Neuronal stem cell (in vitro differentiated cells): ENCODE results near the gene HSF4.
A peak's percentile ranks its signal among the peaks of the same experiment; 100 is the strongest.

Experiments
- DNase-seq: peaks from one replicate; pipeline ENCODE4 v3.0.0-alpha.2; 2013; ENCODE audit warnings: low spot score
- H2AFZ ChIP-seq: one replicate; pipeline ENCODE4 v1.6.1; 2013; ENCODE audit warnings: mild to moderate bottlenecking, low read length, inconsistent platforms
- H2AK5ac ChIP-seq: 2 replicates; pipeline ENCODE4 v1.6.1; 2013; ENCODE audit warnings: low read depth, mild to moderate bottlenecking, inconsistent platforms, low read length, moderate library complexity, mixed read lengths
- H2BK120ac ChIP-seq: 2 replicates; pipeline ENCODE4 v1.6.1; 2013; ENCODE audit warnings: low read depth, mild to moderate bottlenecking, inconsistent platforms, low read length, moderate library complexity, mixed read lengths
- H2BK12ac ChIP-seq: one replicate; pipeline ENCODE4 v1.6.1; 2013; ENCODE audit warnings: low read length, inconsistent platforms
- H2BK15ac ChIP-seq: 2 replicates; pipeline ENCODE4 v1.6.1; 2013; ENCODE audit warnings: mild to moderate bottlenecking, low read length, inconsistent platforms, mixed read lengths
- H2BK5ac ChIP-seq: one replicate; pipeline ENCODE4 v1.6.1; 2013; ENCODE audit warnings: inconsistent platforms, mild to moderate bottlenecking, low read length, moderate library complexity
- H3K14ac ChIP-seq: one replicate; pipeline ENCODE4 v1.6.1; 2013; ENCODE audit warnings: low read length, inconsistent platforms
- H3K18ac ChIP-seq: 2 replicates; pipeline ENCODE4 v1.6.1; 2013; ENCODE audit warnings: low read length, inconsistent platforms
- H3K23ac ChIP-seq: 2 replicates; pipeline ENCODE4 v1.6.1; 2013; ENCODE audit warnings: low read depth, mild to moderate bottlenecking, mixed read lengths, low read length, inconsistent platforms; ENCODE audit not compliant: poor library complexity
- H3K27ac ChIP-seq: replicated peaks from 3 replicates; pipeline ENCODE4 v1.5.1; 2013; ENCODE audit warnings: low read length, inconsistent platforms
- H3K27me3 ChIP-seq, 3 experiments: 2 replicates each; pipeline ENCODE4 v1.6.1; 2013; ENCODE audit warnings: low read length in 3 of 3, mild to moderate bottlenecking in 2 of 3, inconsistent platforms in 1 of 3, low read depth in 1 of 3, mixed read lengths in 1 of 3, moderate library complexity in 1 of 3; ENCODE audit not compliant: control insufficient read depth in 3 of 3, insufficient read depth in 3 of 3
- H3K36me3 ChIP-seq, 2 donors: replicated peaks in 1 of 2; 2 replicates each; pipeline ENCODE4 v1.6.1; 2013; ENCODE audit warnings: low read length in 2 of 2; ENCODE audit not compliant: control insufficient read depth in 2 of 2, insufficient read depth in 2 of 2
- H3K4ac ChIP-seq: 2 replicates; pipeline ENCODE4 v1.6.1; 2013; ENCODE audit warnings: inconsistent platforms, mild to moderate bottlenecking, low read length, moderate library complexity
- H3K4me1 ChIP-seq, 2 donors: 1 replicate in 1 of 2; 2 replicates in 1 of 2; pipeline ENCODE4 v1.6.1; 2013; ENCODE audit warnings: low read length in 2 of 2, low read depth in 1 of 2; ENCODE audit not compliant: control insufficient read depth in 2 of 2, insufficient read depth in 1 of 2
- H3K4me2 ChIP-seq: one replicate; pipeline ENCODE4 v1.6.1; 2013; ENCODE audit warnings: mild to moderate bottlenecking, low read length, inconsistent platforms; ENCODE audit not compliant: insufficient read depth, poor library complexity, severe bottlenecking
- H3K4me3 ChIP-seq, 2 donors: 2 replicates each; pipeline ENCODE4 v1.5.1; 2013; ENCODE audit warnings: low read length in 2 of 2, mild to moderate bottlenecking in 2 of 2, inconsistent platforms in 1 of 2, moderate library complexity in 1 of 2
- H3K79me1 ChIP-seq: one replicate; pipeline ENCODE4 v1.6.1; 2013; ENCODE audit warnings: low read depth, mild to moderate bottlenecking, inconsistent platforms, low read length, moderate library complexity
- H3K9ac ChIP-seq: one replicate; pipeline ENCODE4 v1.6.1; 2013; ENCODE audit warnings: mild to moderate bottlenecking, low read depth, low read length, inconsistent platforms; ENCODE audit not compliant: poor library complexity
- H3K9me3 ChIP-seq, 2 donors: replicated peaks in 1 of 2; 2 replicates each; pipeline versions ENCODE3 to v1.6.1; 2013; ENCODE audit warnings: low read length in 2 of 2, mild to moderate bottlenecking in 2 of 2, inconsistent platforms in 1 of 2, low read depth in 1 of 2, mixed read lengths in 1 of 2, moderate library complexity in 1 of 2; ENCODE audit not compliant: control insufficient read depth in 2 of 2, insufficient read depth in 1 of 2
- H4K8ac ChIP-seq: one replicate; pipeline ENCODE4 v1.6.1; 2013; ENCODE audit warnings: low read depth, mild to moderate bottlenecking, inconsistent platforms, low read length, moderate library complexity
- H4K91ac ChIP-seq: one replicate; pipeline ENCODE4 v1.6.1; 2013; ENCODE audit warnings: low read length, low read depth, mild to moderate bottlenecking, inconsistent platforms; ENCODE audit not compliant: poor library complexity
- WGBS, 2 donors: extraction: QIAGEN DNeasy Blood & Tissue Kit; methylation state at CpG; one replicate each; pipeline ENCODE4 v1.1.7; 2013; ENCODE audit warnings: missing lambda C conversion rate in 2 of 2, mixed read lengths in 1 of 2; ENCODE audit not compliant: insufficient read length in 2 of 2, insufficient replicate concordance in 1 of 2; ENCODE audit errors: extremely low coverage in 2 of 2; 5-methylcytosine and 5-hydroxymethylcytosine counted together

HSF4 gene

DNA sequence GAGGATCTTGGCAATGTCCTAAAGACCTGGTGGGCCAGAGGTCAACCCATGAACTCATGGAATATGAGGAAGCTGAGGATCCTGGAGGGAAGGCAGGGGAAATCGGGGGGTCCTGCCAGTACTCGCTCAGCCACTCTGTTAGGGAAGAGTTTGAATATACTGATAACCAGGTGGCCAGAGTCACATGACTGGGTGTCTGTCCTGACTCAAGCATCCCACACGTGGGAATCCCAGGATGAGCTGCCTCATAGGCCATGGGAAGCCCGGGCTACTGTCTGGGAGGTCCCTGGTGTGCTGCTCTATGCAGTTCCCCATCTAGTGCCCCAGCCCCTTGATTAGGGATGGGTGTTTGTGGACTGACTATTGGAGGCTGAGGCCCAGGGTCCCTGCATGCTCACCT lies 23.8 kb downstream of the HSF4 start:
- H3K14ac ChIP-seq = no peak overlapping the region
- no peak overlapping the region for H3K4ac ChIP-seq
- H3K27me3 ChIP-seq = peaks cover 5 to 30% (median 8%) of the 10 kb centered on the region in 3 experiments
- H3K9me3 ChIP-seq = no peaks in the 10 kb centered on the region
- no peak overlapping the region for H2BK120ac ChIP-seq
- no peak overlapping the region for H4K91ac ChIP-seq
- H3K4me3 ChIP-seq = no peak overlapping the region
- H3K27ac ChIP-seq = no peak overlapping the region
- peak overlapping the region; percentile 53 for H2AK5ac ChIP-seq
- no peak overlapping the region for H2AFZ ChIP-seq
- no peak overlapping the region for H3K23ac ChIP-seq
- no peak overlapping the region for H2BK5ac ChIP-seq
- H3K4me2 ChIP-seq = no peak overlapping the region
- H2BK15ac ChIP-seq = no peak overlapping the region
- H3K9ac ChIP-seq = no peak overlapping the region
- WGBS, 2 donors = no CpG with 5 or more reads among the region's 4 CpGs
- H4K8ac ChIP-seq = no peak overlapping the region
- H3K18ac ChIP-seq = no peak overlapping the region
- DNase-seq = no peak
- H2BK12ac ChIP-seq = no peak overlapping the region
- peaks cover under 1 to 3% of the 10 kb centered on the region in 2 donors for H3K36me3 ChIP-seq
- peaks cover 19 to 22% of the 10 kb centered on the region in 2 donors for H3K4me1 ChIP-seq
- peaks cover 13% of the 10 kb centered on the region for H3K79me1 ChIP-seq

DNA sequence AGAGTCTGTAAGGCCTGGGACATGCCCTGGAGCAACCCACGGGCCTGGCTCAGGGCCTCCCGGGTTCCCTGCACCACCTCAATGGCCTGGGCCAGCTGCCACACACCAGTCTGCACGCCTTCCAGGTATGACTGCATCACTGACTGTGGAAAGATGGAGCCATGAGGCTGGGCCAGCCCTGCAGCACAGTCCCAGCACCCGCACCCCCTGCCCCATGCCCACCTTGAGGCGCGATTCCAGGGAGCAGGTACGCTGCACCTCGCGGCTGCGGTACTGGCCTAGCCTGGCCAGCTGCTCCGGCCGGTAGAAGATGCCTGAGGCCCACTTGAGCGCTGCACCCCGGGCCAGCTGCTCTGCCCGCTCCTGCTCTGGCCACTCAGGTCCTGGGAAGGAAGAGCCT lies 24.3 kb downstream of the HSF4 start:
- no peak overlapping the region for H3K4me2 ChIP-seq
- no CpG with 5 or more reads among the region's 15 CpGs for WGBS, 2 donors

GRCh38 chr16:67190041-67190440 lies 25.5 kb downstream of the HSF4 start, which contains the start of gene EXOC3L1:
TSS of gene EXOC3L1 (minus strand) at chr16:67190136. CDS start at chr16:67189676, 460 bp downstream.
- Histone ChIP-seq H2AFZ (peak within 1 kb of the TSS; percentile 70), H3K4ac (no peak within 1 kb of the TSS), H3K27me3 (peaks cover 1 to 20% (median 2%) of the 10 kb centered on the region in 3 experiments), H3K36me3 (peaks cover 16 to 20% of the 10 kb centered on the region in 2 donors), H3K14ac (no peak within 1 kb of the TSS), H3K23ac (no peak within 1 kb of the TSS), H3K4me3 (peak within 1 kb of the TSS in 1 of 2 donors; percentile 33), H2BK120ac (no peak within 1 kb of the TSS), H3K79me1 (peaks cover 9% of the 10 kb centered on the region), H2AK5ac (peak within 1 kb of the TSS; percentile 81), H3K9me3 (no peaks in the 10 kb centered on the region), H4K91ac (no peak within 1 kb of the TSS), H2BK15ac (no peak within 1 kb of the TSS), H2BK5ac (no peak within 1 kb of the TSS), H3K27ac (no peak within 1 kb of the TSS), H3K9ac (peak within 1 kb of the TSS; percentile 36), H2BK12ac (peak within 1 kb of the TSS; percentile 70), H3K18ac (no peak within 1 kb of the TSS), H4K8ac (no peak within 1 kb of the TSS), H3K4me1 (peaks cover 17 to 20% of the 10 kb centered on the region in 2 donors), H3K4me2 (no peak within 1 kb of the TSS)
- no peak for DNase-seq
- WGBS, 2 donors = no CpG with 5 or more reads among the region's 6 CpGs

More for the DNA sequence above, 24.3 kb downstream of the HSF4 start:
- H2AK5ac ChIP-seq = peak overlapping the region; percentile 53
- no peak overlapping the region for H2BK120ac ChIP-seq
- no peak overlapping the region for H3K14ac ChIP-seq
- H2BK15ac ChIP-seq = no peak overlapping the region
- H3K36me3 ChIP-seq = peaks cover 4 to 7% of the 10 kb centered on the region in 2 donors
- peaks cover 5 to 30% (median 8%) of the 10 kb centered on the region in 3 experiments for H3K27me3 ChIP-seq
- no peak overlapping the region for H2BK5ac ChIP-seq
- H3K18ac ChIP-seq = no peak overlapping the region
- no peak for DNase-seq
- H4K8ac ChIP-seq = no peak overlapping the region
- H3K9me3 ChIP-seq = no peaks in the 10 kb centered on the region
- no peak overlapping the region for H4K91ac ChIP-seq
- H3K79me1 ChIP-seq = peaks cover 13% of the 10 kb centered on the region
- H3K4me1 ChIP-seq = peaks cover 20 to 23% of the 10 kb centered on the region in 2 donors
- no peak overlapping the region for H2AFZ ChIP-seq
- no peak overlapping the region for H3K4ac ChIP-seq
- peak overlapping the region; percentile 70 for H2BK12ac ChIP-seq
- no peak overlapping the region for H3K27ac ChIP-seq
- H3K23ac ChIP-seq = no peak overlapping the region
- H3K9ac ChIP-seq = peak overlapping the region; percentile 57
- H3K4me3 ChIP-seq = no peak overlapping the region

DNA sequence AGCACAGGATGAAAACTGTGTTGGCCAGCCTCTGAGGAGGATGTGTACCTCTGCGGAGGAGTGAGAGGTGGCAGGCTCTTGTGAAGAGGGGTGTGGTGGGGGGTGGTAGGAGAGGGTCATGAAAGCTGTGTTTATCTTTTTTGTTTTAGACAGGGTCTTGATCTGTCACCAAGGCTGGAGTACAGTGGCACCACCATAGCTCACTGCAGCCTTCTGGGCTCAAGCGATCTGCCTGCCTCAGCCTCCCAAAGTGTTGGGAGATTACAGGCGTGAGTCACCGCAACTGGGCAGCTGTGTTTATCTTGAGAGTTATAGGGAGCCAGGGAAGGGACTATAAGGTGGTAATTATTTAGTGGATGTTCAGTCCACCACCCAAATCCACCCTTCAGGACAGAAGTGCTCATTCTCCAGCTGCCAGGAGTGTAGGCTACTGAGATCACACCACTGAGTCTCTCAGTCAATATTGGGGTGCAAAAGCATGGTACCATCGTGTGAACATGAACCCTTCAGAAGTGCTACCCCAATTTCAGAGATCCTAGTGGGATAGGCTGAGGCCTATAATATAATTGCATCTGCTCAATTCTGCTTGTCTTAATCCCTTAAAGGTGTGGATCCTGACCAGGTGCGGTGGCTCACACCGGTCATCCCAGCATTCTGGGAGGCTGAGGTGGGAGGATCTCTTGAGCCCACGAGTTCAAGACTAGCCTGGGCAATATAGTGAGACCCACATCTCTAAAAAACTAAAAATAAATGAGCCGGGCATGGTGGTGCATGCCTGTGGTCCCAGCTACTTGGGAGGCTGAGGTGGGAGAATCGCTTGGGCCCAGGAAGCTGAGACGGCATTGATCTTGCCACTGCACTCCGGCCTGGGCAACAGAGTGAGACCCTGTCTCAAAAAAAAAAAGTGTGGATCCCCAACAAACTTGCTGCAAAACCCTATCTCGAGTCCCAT lies 26.2 kb downstream of the HSF4 start:
- no CpG with 5 or more reads among the region's 13 CpGs for whole genome bisulfite sequencing, 2 donors
- Histone ChIP-seq H3K27ac (no peak overlapping the region), H2BK5ac (no peak overlapping the region), H3K36me3 (peaks cover 22 to 27% of the 10 kb centered on the region in 2 donors), H3K18ac (no peak overlapping the region), H4K8ac (no peak overlapping the region), H3K14ac (no peak overlapping the region), H4K91ac (no peak overlapping the region), H3K79me1 (peaks cover 9% of the 10 kb centered on the region), H3K9me3 (no peaks in the 10 kb centered on the region), H2BK12ac (no peak overlapping the region), H3K4me1 (peaks cover 17 to 20% of the 10 kb centered on the region in 2 donors), H3K4me2 (no peak overlapping the region), H2BK120ac (no peak overlapping the region), H2AFZ (no peak overlapping the region), H3K23ac (no peak overlapping the region), H3K4me3 (peak overlapping the region in 1 of 2 donors; percentile 33), H3K9ac (no peak overlapping the region), H3K27me3 (peaks cover 0 to 13% (median 0%) of the 10 kb centered on the region in 3 experiments), H2AK5ac (no peak overlapping the region), H3K4ac (no peak overlapping the region), H2BK15ac (no peak overlapping the region)
- no peak for DNase-seq
